HG03432 (cell line): Measurements from ENCODE around the gene DOK7.

Source experiments
- ATAC-seq: cut with Tn5 transposase; IDR thresholded peaks from one replicate; pipeline ENCODE4 v1.9.1; 2021; ENCODE audit warnings: mild to moderate bottlenecking, moderate library complexity; ENCODE audit not compliant: unreplicated experiment

DOK7 gene

GRCh38 chr4:3427706-3428446, 35.2 kb upstream of the DOK7 start:
- no peak for ATAC-seq

- no peak for ATAC-seq
Observed at GRCh38 chr4:3429651-3430050, 33.5 kb upstream of the DOK7 start.

GRCh38 chr4:3430524-3430923, 32.6 kb upstream of the DOK7 start:
- no peak for ATAC-seq

- ATAC-seq: no peak
Observed at GRCh38 chr4:3431446-3431993, 31.6 kb upstream of the DOK7 start.

- ATAC-seq: no peak
Observed at GRCh38 chr4:3432381-3432790, 30.7 kb upstream of the DOK7 start.

- ATAC-seq: no peak
Observed at GRCh38 chr4:3433138-3433869, 29.8 kb upstream of the DOK7 start.

- ATAC-seq: no peak
Observed at GRCh38 chr4:3434881-3435685, 28.0 kb upstream of the DOK7 start.

- ATAC-seq: no peak
Observed at GRCh38 chr4:3435686-3435956, 27.5 kb upstream of the DOK7 start.

GRCh38 chr4:3436048-3436797, 26.9 kb upstream of the DOK7 start:
- no peak for ATAC-seq

- peak; percentile 59 for ATAC-seq
Observed at GRCh38 chr4:3436798-3437581, 26.1 kb upstream of the DOK7 start.

GRCh38 chr4:3437582-3437936, 25.5 kb upstream of the DOK7 start:
- no peak for ATAC-seq

GRCh38 chr4:3437998-3438846, 24.9 kb upstream of the DOK7 start:
- no peak for ATAC-seq

GRCh38 chr4:3438847-3439180, 24.3 kb upstream of the DOK7 start:
- ATAC-seq: no peak

GRCh38 chr4:3439391-3439790, 23.7 kb upstream of the DOK7 start:
- no peak for ATAC-seq

- no peak for ATAC-seq
Observed at GRCh38 chr4:3440011-3440410, 23.1 kb upstream of the DOK7 start.

GRCh38 chr4:3440979-3441500, 22.1 kb upstream of the DOK7 start:
- ATAC-seq: no peak

- ATAC-seq: no peak
Observed at GRCh38 chr4:3441501-3442459, 21.3 kb upstream of the DOK7 start, which contains the start of gene HGFAC. HGFAC (plus strand) TSS chr4:3441968; CDS start chr4:3442002, 34 bp downstream.

- ATAC-seq: no peak
Observed at GRCh38 chr4:3442460-3442958, 20.6 kb upstream of the DOK7 start.
